ENCODE measurements around the gene ATXN1. TPM values are rescaled to one million over a fixed set of nuclear protein-coding genes. Genes with fewer than 3 reads are reported as not detected.

The ATXN1 gene
- total and polyA plus RNA-seq, 2 donors from 2014 or later, result 4.2 to 58.2 TPM

DNA sequence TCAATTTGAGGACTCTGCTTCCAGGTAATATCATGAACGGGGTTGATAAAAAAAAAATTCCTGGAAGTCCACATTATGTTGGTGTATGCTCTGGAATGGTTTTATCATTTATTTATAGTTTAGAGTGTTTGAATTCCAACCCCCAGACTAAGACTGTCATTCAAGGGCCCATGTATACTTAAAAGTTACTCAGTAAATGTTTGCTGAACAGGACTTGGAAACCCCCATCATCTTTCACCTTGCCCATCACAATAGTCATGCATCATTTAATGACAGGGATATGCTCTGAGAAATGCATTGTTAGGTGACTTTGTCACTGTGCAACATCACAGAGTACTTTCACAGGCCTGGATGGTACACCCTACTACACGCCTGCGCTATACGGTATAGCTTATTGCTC lies 104.8 kb downstream of the ATXN1 start:
- H3K27me3 ChIP-seq (ENCODE audit: control insufficient read depth, insufficient read depth, low read length), result no peaks in the 10 kb centered on the region
- no peak for FAIRE-seq
- intact Hi-C loops (cut with DNase I), result loop anchor here (10.0 kb wide), 1 partner anchor 122 kb away; no protein-coding TSS in a partner anchor
- H3K27ac ChIP-seq (ENCODE audit: low read depth in 2 of 2, low read length in 2 of 2), result no peak overlapping the region
- no peak overlapping the region for H3K4me3 ChIP-seq (ENCODE audit: low read length in 3 of 3)
- TF ChIP-seq, protein P1, sequence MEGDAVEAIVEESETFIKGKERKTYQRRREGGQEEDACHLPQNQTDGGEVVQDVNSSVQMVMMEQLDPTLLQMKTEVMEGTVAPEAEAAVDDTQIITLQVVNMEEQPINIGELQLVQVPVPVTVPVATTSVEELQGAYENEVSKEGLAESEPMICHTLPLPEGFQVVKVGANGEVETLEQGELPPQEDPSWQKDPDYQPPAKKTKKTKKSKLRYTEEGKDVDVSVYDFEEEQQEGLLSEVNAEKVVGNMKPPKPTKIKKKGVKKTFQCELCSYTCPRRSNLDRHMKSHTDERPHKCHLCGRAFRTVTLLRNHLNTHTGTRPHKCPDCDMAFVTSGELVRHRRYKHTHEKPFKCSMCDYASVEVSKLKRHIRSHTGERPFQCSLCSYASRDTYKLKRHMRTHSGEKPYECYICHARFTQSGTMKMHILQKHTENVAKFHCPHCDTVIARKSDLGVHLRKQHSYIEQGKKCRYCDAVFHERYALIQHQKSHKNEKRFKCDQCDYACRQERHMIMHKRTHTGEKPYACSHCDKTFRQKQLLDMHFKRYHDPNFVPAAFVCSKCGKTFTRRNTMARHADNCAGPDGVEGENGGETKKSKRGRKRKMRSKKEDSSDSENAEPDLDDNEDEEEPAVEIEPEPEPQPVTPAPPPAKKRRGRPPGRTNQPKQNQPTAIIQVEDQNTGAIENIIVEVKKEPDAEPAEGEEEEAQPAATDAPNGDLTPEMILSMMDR (IDR thresholded peaks at IDR 0.05; ENCODE audit: borderline replicate concordance, extremely low read depth, insufficient read depth), result no peak
- H3K9me3 ChIP-seq (ENCODE audit: control insufficient read depth in 2 of 3, insufficient read depth in 1 of 3, low read length in 3 of 3), result peaks cover 0 to 1% (median 0%) of the 10 kb centered on the region in 3 donors
- peaks cover 2 to 16% (median 6%) of the 10 kb centered on the region in 3 donors for H3K36me3 ChIP-seq (ENCODE audit: control insufficient read depth in 2 of 3, insufficient read depth in 3 of 3, low read length in 3 of 3)
- H3K9ac ChIP-seq (ENCODE audit: low read length in 3 of 3), result no peak overlapping the region
- DNase-seq, result no peak
- peaks cover 0 to 7% (median 2%) of the 10 kb centered on the region in 3 donors for H3K4me1 ChIP-seq (ENCODE audit: control insufficient read depth in 2 of 3, insufficient read depth in 2 of 3, low read depth in 1 of 3, low read length in 3 of 3)

DNA sequence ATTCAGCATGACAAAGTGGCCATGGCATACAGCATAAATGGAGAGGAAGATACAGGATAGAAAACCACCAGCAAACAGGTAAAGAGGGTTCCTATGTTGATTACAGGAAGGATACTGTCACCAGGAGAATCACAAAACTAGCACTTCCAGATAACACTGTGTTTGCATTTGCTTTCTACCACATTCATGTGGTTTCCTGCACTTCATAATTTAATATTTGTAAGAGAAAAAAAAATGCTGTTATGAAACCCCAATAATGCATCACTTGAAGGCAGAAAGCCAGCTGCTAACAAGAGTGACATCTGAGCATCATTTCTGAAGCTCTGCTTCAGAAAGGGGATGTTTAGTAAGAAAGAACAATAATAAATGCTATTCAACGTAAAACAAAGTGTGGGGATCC lies 106.6 kb downstream of the ATXN1 start:
- no peak for FAIRE-seq
- H3K4me1 ChIP-seq (ENCODE audit: control insufficient read depth in 2 of 3, insufficient read depth in 2 of 3, low read depth in 1 of 3, low read length in 3 of 3), result peaks cover 0 to 6% (median 2%) of the 10 kb centered on the region in 3 donors
- no peaks in the 10 kb centered on the region for H3K27me3 ChIP-seq (ENCODE audit: control insufficient read depth, insufficient read depth, low read length)
- TF ChIP-seq, protein P1 (IDR thresholded peaks at IDR 0.05; ENCODE audit: borderline replicate concordance, extremely low read depth, insufficient read depth), result no peak
- H3K27ac ChIP-seq (ENCODE audit: low read depth in 2 of 2, low read length in 2 of 2), result no peak overlapping the region
- H3K4me3 ChIP-seq (ENCODE audit: low read length in 3 of 3), result no peak overlapping the region
- peaks cover 2 to 19% (median 7%) of the 10 kb centered on the region in 3 donors for H3K36me3 ChIP-seq (ENCODE audit: control insufficient read depth in 2 of 3, insufficient read depth in 3 of 3, low read length in 3 of 3)
- H3K9me3 ChIP-seq (ENCODE audit: control insufficient read depth in 2 of 3, insufficient read depth in 1 of 3, low read length in 3 of 3), result no peaks in the 10 kb centered on the region
- DNase-seq, result no peak
- intact Hi-C loops (cut with DNase I), result loop anchor here (10.0 kb wide), 1 partner anchor 120 kb away; no protein-coding TSS in a partner anchor
- no peak overlapping the region for H3K9ac ChIP-seq (ENCODE audit: low read length in 3 of 3)

DNA sequence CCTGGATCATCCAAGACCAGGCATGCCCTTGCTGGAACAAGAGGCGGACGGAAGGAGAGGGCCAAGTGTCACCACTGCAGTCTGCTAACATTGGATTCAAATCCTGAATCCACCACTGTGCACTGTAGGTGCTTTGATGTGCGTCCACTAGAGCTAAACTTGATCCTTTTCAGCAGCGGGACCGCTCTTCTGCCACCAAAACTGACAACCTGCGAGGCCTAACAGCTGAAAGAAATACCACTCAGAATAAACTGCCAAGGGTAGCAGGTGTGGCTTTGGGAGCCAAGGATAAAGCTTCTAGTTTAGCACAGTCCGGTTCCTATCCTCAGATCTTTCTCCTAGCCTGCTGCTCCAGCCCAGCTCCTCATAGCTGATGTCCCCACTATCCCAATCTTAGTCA lies 108.0 kb downstream of the ATXN1 start:
- no peaks in the 10 kb centered on the region for H3K9me3 ChIP-seq (ENCODE audit: control insufficient read depth in 2 of 3, insufficient read depth in 1 of 3, low read length in 3 of 3)
- DNase-seq (no peak), FAIRE-seq (no peak)
- H3K27ac ChIP-seq (ENCODE audit: low read depth in 2 of 2, low read length in 2 of 2), result no peak overlapping the region
- TF ChIP-seq, protein P1 (IDR thresholded peaks at IDR 0.05; ENCODE audit: borderline replicate concordance, extremely low read depth, insufficient read depth), result no peak
- H3K4me1 ChIP-seq (ENCODE audit: control insufficient read depth in 2 of 3, insufficient read depth in 2 of 3, low read depth in 1 of 3, low read length in 3 of 3), result no peaks in the 10 kb centered on the region
- H3K4me3 ChIP-seq (ENCODE audit: low read length in 3 of 3), result no peak overlapping the region
- H3K27me3 ChIP-seq (ENCODE audit: control insufficient read depth, insufficient read depth, low read length), result no peaks in the 10 kb centered on the region
- intact Hi-C loops (cut with DNase I), result loop anchor here (10.0 kb wide), 1 partner anchor 118 kb away; no protein-coding TSS in a partner anchor
- peaks cover 2 to 19% (median 7%) of the 10 kb centered on the region in 3 donors for H3K36me3 ChIP-seq (ENCODE audit: control insufficient read depth in 2 of 3, insufficient read depth in 3 of 3, low read length in 3 of 3)
- no peak overlapping the region for H3K9ac ChIP-seq (ENCODE audit: low read length in 3 of 3)

DNA sequence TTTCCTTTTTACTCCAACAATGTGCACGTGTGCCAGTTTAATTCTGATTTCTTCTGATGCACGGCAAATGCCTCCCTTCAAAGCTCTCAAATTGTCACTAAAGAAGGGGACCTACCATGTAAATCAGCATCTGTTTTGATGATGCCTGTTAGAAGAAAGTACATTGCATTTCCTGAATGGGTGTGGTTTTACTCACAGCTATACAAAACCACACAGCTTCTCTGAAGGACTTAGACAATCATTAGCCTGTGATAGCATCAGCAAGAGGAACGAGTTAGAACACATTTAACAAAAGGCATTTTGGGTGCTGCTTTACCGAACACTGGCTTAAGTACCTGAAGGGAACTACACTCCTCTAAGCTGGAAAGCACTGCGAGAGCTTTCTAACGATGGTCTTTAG lies 109.4 kb downstream of the ATXN1 start:
- no peaks in the 10 kb centered on the region for H3K27me3 ChIP-seq (ENCODE audit: control insufficient read depth, insufficient read depth, low read length)
- H3K27ac ChIP-seq (ENCODE audit: low read depth in 2 of 2, low read length in 2 of 2), result no peak overlapping the region
- no peaks in the 10 kb centered on the region for H3K9me3 ChIP-seq (ENCODE audit: control insufficient read depth in 2 of 3, insufficient read depth in 1 of 3, low read length in 3 of 3)
- peaks cover 2 to 19% (median 7%) of the 10 kb centered on the region in 3 donors for H3K36me3 ChIP-seq (ENCODE audit: control insufficient read depth in 2 of 3, insufficient read depth in 3 of 3, low read length in 3 of 3)
- no peak for FAIRE-seq
- H3K9ac ChIP-seq (ENCODE audit: low read length in 3 of 3), result no peak overlapping the region
- intact Hi-C loops (cut with DNase I), result loop anchor here (10.0 kb wide), 1 partner anchor 117 kb away; no protein-coding TSS in a partner anchor
- no peak overlapping the region for H3K4me3 ChIP-seq (ENCODE audit: low read length in 3 of 3)
- DNase-seq, result no peak
- TF ChIP-seq, protein P1 (IDR thresholded peaks at IDR 0.05; ENCODE audit: borderline replicate concordance, extremely low read depth, insufficient read depth), result no peak
- no peaks in the 10 kb centered on the region for H3K4me1 ChIP-seq (ENCODE audit: control insufficient read depth in 2 of 3, insufficient read depth in 2 of 3, low read depth in 1 of 3, low read length in 3 of 3)
